CD4-positive, alpha-beta T cell treated with Interleukin-12 subunit alpha and Interleukin-12 subunit beta, for 1 hour (primary cell): Measurements from ENCODE around the gene PPM1N.

Source experiments
- DNase-seq: peaks from one replicate; pipeline ENCODE4 v3.0.0-alpha.2; 2020

Gene PPM1N, protein sequence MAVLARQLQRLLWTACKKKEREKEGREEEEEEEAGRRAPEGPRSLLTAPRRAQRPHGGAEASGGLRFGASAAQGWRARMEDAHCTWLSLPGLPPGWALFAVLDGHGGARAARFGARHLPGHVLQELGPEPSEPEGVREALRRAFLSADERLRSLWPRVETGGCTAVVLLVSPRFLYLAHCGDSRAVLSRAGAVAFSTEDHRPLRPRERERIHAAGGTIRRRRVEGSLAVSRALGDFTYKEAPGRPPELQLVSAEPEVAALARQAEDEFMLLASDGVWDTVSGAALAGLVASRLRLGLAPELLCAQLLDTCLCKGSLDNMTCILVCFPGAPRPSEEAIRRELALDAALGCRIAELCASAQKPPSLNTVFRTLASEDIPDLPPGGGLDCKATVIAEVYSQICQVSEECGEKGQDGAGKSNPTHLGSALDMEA

DNA sequence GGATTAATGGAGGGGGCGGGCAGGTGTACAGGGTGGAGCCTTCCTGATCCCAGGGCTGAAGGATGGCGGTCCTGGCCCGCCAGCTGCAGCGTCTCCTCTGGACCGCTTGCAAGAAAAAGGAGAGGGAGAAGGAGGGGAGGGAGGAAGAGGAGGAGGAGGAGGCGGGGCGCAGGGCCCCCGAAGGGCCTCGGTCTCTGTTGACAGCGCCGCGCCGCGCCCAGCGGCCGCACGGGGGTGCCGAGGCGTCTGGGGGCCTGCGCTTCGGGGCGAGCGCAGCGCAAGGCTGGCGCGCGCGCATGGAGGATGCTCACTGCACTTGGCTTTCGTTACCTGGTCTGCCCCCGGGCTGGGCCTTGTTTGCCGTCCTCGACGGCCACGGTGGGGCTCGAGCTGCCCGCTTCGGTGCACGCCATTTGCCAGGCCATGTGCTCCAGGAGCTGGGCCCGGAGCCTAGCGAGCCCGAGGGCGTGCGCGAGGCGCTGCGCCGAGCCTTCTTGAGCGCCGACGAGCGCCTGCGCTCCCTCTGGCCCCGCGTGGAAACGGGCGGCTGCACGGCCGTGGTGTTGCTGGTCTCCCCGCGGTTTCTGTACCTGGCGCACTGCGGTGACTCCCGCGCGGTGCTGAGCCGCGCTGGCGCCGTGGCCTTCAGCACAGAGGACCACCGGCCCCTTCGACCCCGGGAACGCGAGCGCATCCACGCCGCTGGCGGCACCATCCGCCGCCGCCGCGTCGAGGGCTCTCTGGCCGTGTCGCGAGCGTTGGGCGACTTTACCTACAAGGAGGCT is at the start of gene PPM1N:
Gene PPM1N, plus strand, starts transcription at position 33 of the 785 bp plus-strand sequence. Its CDS starts 30 bp downstream, at position 63.
- DNase-seq: peak; percentile 75

DNA sequence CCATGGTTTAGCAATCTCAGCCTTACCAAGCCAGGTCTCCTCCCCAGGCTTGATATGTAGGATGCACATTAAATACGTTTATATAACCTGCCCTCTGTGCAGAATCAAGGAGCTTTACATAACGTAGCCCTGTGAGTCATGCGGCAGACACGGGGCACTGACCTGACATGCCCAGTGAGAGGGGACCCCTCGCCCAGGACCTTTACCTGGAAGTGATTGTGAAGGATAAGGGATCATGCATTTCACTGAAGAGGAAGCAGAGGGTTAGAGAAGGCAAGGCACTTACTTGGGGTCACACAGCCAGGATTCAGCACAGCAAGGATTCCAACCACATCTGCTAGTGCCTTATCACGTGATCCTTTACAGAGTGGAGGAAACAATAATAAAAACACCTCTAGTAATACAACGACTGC is 49.4 kb upstream of the PPM1N start:
- DNase-seq: peak; percentile 37

DNA sequence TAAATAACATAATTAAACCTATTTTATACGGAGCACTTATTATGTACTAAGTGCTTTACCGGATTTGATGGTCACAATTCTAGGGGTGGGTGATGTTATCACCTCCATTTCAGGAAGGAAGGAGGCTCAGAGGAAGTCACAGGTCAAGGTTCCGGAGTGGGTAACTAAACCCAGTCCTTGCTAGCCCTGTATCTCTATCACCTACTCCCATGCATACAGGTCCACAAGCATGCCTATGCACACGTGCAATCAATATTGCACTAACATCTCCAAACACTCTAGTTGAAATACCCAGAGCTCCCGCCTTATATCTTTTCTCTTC is 48.3 kb upstream of the PPM1N start:
- DNase-seq: peak; percentile 80

DNA sequence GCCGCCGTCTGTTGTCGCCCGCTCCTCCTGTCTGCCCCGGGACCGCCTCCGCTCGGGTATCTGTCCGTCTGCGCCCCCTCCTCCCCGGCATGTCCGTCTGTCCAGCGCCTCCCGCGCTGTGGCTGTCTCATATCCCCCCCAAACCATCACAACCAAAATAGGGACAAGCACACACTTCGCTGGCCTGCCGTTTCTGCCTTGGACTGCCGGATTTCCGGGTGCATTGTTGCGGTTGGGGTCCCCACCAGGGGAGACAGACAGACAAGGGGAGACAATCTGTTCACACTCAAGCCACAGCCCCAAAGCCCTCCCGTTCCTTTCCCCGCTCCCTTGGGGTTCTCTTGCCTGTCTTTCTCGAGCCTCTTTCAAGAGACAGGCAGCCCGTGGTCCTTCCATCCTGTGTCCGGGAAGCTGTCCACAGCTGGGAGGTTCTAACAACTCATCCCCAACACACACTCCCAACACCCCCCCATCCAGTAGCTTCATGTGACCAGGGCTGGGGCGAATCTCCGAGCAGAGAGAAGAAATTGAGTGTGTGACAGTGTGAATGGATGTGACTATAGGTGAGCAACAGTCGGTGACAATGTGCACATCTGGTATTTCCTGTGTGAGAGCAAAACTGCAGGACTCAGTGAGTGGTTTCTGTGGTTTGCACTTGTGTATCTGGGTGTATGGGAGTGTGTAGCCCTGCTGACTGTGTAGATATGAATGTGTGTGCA is 47.0 kb upstream of the PPM1N start:
- peak; percentile 86 for DNase-seq

DNA sequence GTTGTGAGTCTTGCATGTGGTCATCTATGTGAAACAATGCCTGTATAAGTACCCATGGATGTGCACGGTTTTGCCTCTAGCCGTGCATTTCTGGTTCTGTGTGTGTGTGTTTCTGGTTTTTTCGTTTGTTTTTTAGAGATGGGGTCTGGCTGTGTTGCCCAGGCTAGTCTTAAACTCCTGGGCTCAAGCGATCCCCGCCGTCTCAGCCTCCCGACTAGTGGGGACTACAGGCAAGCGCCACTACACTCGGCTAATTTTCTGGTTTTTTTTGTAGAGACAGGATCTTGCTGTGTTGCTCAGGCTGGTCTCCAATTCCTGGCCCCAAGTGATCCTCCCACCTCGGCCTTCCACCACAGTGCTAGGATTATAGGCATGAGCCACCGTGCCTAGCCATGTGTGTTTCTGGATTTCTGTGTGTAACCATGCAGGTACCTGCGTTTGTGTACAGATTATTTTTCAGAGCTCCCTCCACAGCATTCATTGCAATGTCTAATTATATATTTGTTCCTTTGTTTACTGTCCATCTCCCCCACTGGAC is 46.3 kb upstream of the PPM1N start:
- DNase-seq: no peak

DNA sequence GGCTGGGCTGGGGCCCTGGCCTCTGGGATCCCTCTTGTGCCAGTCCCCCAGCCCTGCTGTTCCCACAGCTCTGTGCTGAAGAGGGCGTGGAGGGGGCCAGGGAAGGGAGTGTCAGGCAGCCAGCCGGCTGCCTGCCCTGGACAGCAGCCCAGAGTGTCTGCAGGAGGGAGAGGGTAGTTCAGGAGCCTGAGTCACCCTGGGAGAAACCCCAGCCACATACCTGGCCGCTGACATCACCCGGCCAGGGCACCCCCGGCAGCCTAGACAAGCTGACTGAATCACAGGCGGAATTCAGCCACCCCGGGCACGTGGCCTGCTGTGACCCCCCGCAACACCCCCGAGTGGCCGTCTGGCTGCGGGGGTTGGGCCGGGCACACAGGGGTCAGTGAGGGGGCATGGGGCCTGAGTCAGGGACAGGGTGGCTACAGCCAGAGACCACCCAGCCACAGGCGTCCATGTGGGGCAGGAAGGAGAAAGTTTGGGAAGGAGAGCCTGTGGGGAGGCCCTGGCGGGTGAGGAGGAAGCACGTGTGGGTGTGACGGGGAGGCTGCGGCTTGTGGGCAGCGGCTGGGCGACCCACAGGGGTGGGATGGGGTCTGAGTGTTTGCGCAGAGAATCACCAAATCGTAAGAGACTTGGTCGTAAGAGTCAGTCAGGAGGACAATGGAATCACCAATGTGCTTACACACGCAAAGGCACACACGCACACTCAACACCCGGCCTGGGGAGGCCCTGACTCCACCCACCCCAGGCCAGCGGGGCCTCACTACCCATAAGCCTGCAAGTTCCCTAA is 42.3 kb upstream of the PPM1N start:
- DNase-seq: peak; percentile 80

DNA sequence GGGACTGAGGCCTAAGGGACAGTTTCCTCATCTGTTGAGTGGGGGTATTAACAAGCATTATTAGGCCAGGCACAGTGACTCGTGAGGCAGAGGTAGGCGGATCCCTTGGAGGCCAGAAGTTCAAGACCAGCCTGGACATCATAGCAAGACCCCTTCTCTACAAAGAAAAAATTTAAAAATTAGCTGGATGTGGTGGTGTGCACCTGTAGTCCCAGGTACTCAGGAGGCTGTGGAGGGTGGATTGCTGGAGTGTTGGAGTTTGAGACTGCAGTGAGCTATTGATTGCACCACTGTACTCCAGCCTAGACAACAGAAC is 41.8 kb upstream of the PPM1N start:
- DNase-seq: no peak

DNA sequence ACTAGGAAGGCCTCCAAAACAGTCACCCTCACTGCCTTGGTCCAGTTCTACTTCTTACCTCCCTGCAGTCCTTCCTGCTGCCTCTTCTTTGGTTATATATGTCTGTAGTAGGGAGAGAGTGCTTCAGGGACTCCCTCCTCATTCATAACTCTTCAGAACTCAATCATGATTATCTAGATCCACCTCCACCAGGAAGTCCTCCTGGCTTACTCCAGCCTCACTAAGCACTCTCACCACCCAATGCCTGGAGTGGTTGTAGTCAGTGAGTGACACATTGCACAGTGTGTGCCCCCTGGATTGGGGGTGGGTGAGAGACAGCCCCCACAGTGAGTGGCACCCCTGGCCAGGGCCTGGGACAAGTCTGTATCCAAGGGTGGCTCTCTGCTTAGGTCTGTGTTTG is 40.5 kb upstream of the PPM1N start:
- no peak for DNase-seq

DNA sequence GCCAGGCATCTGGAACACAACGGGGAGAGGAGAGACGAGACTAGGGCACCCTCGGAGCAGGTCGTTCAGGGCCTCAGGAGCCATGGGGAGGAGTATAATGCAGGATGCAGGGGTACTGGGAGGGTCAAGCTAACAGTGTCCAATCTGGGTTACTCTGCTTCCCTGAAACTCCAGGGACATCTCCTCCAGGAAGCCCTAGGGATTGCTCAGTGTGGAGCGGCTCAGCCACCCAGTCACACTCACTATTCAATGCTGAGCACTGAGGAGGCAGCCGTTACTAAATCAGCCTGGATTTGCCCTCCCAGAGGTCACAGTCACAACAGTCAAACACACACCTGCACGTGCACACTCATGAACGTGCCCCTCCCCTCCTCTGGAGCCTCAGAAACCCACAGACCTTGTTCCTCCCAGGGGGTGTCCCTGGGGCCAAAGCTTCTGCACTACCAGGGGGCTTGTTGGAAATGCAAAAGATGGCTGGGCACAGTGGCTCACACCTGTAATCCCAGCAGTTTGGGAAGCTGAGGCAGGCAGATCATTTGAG is 37.4 kb upstream of the PPM1N start:
- no peak for DNase-seq

DNA sequence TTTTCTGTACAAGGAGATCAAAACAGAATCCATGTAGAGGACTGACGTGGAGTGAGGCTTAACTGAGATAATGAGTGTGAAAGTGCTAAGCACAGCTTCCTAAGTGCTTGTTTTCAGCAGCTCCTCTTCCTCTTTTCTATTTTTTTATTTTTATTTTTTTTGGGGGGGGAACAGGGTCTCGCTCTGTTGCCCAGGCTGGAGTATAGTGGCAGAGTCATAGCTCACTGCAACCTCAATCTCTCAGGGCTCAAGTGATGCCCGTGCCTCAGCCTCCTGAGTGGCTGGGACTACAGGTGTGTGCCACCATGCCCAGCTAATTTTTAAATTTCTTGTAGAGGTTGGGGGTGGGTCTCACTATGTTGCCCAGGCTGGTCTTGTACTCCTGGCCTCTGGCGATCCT is 36.1 kb upstream of the PPM1N start:
- DNase-seq: no peak

DNA sequence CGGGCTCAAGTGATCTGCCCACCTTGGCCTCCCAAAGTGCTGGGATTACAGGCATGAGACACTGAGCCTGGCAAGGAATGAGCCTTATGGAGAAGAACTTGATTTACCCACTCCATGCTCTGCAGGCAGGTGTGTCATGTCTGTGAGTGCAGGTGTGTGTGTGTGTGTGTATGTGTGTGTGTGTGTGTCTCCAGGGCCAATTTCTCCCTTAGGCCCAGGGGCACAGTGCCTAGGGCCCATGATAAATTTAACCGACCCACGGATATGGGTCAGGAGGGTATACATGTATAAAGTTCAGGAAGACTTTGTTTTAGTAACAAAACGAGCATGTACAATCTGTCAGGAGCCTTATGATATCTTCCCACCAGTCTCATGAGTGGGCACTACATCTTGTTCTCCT is 35.0 kb upstream of the PPM1N start:
- no peak for DNase-seq

DNA sequence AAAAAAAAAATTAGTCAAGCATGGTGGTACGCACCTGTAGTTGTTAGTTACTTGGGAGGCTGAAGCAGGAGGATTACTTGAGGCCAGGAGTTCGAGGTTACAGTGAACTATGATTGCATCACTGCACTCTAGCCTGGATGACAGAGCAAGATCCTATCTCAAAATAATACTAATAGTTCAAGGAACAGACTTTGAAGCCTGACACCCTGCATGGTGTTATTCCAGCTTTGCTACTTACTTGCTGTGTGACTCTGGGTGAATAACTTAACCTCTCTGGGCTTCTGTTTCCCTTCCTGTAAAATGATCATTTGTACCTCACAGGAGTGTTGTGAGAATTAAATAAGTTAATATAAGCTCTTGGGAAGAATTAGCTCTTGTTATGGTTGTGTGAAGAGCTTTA is 34.0 kb upstream of the PPM1N start:
- no peak for DNase-seq

DNA sequence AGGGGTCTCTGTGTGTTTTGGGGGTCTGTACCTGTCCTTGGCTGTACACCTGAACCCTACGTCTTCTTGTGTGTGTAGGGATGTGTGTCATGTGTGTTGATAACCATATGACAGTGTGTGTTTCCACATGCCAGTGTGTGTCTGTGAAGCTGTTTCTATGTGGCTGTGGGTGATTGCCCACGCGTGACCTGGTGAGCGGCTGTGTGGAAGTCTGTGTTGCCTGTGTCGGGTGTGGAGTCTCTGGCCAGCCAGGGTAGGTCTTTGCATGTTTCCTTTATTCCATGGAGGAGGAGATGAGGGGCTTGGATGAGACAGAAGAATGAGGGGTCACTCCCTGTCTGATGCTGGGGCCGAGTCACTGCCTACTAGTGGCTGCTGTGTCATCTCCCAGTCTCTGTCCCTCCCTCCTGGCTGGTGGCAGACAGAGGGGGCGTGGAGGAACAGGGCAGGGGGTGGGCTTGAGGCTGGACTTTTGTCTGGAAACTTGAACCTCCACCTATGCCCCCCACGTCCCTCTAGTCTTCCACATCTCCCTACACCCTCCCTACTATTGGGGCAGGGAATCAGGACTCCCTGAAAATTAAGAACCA is 33.3 kb upstream of the PPM1N start:
- no peak for DNase-seq

DNA sequence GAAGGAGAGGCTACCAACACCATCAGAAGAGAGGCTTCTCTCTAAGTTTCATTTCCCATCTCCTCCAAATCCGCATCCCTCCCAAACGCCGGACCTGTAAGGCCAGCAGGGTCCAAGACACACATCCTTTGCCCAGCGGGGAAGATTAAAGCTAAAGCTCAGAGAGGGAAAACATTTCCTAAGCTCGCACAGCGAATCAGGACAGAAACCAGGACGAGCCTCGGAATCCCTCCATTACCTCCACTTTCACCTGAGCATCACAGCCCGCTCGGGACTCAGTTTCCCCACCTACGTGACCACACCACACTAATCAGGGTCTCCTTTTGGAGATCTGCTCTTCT is 31.2 kb upstream of the PPM1N start:
- DNase-seq: no peak

DNA sequence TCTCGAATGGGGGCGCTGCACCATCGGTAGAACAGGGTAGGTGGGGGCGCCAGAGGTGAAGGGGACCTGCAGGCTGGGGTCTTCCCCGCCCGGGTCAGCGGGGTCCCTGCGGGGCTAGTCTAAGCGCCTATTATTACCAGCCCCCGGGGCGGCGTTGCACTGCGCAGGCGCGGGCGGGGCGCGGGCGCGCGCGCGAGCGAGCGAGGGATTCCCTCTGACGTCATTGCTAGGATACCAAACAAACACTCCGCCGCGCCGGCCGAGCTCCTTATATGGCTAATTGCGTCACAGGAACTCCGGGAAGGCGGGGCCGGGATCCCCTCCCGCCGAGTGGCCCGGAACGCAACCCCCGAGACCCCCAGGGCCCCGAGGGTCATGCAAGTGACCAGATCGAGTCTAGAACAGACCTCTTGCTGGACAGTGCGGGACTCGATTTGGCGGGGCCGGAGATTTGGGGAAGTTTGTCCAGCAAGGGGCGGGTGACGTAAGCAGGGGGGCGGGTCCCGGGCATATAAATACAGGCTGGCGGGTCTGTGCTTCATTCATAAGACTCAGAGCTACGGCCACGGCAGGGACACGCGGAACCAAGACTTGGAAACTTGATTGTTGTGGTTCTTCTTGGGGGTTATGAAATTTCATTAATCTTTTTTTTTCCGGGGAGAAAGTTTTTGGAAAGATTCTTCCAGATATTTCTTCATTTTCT is 30.6 kb upstream of the PPM1N start, which contains the start of gene FOSB:
Gene FOSB, plus strand, starts transcription at position 541 of the 703 bp plus-strand sequence. CDS start 591 bp downstream, outside the sequence.
- peak; percentile 96 for DNase-seq

DNA sequence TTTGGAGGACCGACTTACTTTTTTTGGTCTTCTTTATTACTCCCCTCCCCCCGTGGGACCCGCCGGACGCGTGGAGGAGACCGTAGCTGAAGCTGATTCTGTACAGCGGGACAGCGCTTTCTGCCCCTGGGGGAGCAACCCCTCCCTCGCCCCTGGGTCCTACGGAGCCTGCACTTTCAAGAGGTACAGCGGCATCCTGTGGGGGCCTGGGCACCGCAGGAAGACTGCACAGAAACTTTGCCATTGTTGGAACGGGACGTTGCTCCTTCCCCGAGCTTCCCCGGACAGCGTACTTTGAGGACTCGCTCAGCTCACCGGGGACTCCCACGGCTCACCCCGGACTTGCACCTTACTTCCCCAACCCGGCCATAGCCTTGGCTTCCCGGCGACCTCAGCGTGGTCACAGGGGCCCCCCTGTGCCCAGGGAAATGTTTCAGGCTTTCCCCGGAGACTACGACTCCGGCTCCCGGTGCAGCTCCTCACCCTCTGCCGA is 30.0 kb upstream of the PPM1N start:
- no peak for DNase-seq

DNA sequence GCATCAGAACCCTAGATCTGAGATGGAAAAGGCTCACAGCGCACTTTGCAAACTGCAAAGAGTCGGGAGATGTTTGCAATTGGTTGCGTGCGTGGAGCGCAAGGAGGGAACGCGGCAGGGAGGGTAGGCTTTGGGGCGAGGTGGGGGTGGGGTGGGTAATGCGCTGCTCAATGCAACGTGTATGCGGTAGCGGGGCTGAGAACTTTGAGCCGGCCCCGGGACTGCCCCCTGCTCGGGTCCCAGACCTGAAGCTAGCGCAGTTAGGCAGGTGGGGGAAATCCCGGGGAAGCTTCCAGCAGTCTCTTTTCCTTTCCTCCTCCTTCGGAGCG is 29.5 kb upstream of the PPM1N start:
- DNase-seq: no peak

DNA sequence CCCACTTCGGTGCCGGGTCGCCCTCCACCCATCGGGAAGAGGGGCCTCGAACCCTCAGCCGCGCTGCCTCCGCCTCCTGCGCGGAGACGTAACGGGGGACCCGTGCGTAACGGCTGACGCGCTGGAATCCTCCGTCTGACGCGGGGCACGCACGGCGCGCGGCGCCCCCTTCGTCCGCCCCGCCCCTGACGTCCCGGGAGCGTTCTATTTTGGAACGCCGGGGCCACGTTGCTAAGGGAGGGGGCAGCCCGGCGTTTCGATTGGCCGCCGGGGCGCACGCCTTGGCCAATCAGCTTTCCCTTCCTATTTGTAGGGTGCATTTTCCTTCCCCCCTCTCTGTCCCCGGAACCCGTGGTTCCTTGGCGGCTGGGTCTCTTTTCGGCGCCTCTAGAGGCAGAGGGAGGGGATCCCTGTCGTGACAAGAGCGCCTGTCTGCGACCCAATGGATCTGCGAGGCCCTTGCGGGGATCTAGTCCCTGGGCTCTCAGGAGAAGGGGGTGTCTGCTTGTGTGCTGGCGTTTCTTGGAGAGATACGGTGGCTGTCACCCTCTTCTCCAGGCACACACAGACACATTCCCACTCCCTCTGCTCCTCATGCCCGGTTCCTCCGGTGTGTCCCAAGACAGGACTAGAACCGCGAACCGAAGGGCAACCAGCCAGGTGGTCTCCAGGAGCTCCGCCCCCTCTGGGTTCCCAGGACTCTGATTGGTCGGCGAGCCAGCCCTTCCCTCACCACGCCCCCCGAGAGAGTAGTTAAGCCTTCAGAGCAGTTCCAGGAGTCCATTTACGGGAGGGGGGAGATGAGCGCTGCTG is 28.9 kb upstream of the PPM1N start:
- peak; percentile 84 for DNase-seq

DNA sequence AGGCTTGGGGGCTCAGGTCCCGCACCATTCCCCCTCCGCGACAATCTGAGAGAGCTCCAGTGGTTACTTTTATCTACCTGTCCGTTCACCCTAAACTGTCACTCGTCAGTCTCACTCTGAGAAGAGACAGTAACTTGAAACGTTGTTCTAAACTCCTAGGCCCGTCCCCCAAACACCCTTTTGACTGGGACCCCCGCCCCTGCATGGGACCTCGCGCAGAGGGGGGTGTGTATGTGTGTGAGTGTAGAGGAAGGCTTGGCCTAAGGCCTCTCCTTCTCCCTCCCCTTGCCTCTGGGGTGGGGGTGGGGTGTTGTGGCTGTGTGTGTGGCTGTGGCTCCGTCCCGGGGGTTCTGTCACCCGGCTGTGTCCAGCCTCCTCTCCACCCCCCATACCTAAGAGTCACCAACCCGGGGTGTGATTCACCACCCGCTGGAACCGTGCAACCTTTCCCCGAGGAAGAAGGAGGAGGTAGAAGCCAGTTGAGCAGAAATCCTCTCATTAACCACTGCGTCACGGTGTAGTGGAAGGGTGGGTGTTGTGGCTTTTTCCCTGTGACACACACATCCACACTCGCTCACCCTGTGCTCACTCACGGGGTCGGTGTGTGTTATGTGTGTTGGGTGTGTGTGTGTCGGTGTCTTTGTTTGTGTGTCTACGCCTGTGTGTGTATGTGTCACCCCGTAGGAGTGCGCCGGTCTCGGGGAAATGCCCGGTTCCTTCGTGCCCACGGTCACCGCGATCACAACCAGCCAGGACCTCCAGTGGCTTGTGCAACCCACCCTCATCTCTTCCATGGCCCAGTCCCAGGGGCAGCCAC is 28.1 kb upstream of the PPM1N start:
- peak; percentile 72 for DNase-seq

DNA sequence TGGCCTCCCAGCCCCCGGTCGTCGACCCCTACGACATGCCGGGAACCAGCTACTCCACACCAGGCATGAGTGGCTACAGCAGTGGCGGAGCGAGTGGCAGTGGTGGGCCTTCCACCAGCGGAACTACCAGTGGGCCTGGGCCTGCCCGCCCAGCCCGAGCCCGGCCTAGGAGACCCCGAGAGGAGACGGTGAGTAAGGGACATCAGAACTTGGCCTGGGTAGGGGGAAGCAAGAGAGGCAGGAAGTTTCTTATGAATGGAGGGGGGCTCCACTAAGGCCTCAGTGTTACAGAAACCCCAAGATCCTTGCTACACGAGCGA is 27.5 kb upstream of the PPM1N start:
- DNase-seq: no peak
